Fibroblast of lung (primary cell): ENCODE results near the gene MYORG. TPM values are rescaled to one million over a fixed set of nuclear protein-coding genes. Genes with fewer than 3 reads are reported as not detected.
"Not testable (repeated sequence)": the region's sequence is repeated elsewhere in the genome, so short reads cannot be mapped to it uniquely, and the experiment has no call there.

Experiments used
- DNase-seq, 2 donors: peaks; one replicate each; pipeline versions ENCODE4 v3.0.0 to v3.0.0-alpha.2; 2010; ENCODE audit warnings: low read depth in 2 of 2
- H2AFZ ChIP-seq: 2 replicates; pipeline ENCODE4 v1.5.1; 2012; ENCODE audit warnings: low read length, control low read depth, inconsistent platforms
- H3K27ac ChIP-seq: 2 replicates; pipeline ENCODE4 v1.5.1; 2011; ENCODE audit warnings: low read length, control low read depth; ENCODE audit not compliant: insufficient read depth
- H3K27me3 ChIP-seq: 2 replicates; pipeline ENCODE4 v1.5.1; 2011; ENCODE audit warnings: mild to moderate bottlenecking, low read length; ENCODE audit not compliant: control insufficient read depth, insufficient read depth
- H3K36me3 ChIP-seq: 2 replicates; pipeline ENCODE4 v1.5.1; 2011; ENCODE audit warnings: low read length; ENCODE audit not compliant: control insufficient read depth, insufficient read depth
- H3K4me1 ChIP-seq: 2 replicates; pipeline ENCODE4 v1.5.1; 2011; ENCODE audit warnings: low read length; ENCODE audit not compliant: control insufficient read depth, insufficient read depth; ENCODE audit errors: extremely low read depth
- H3K4me2 ChIP-seq: 2 replicates; pipeline ENCODE4 v1.5.1; 2011; ENCODE audit warnings: low read length, control low read depth; ENCODE audit not compliant: insufficient read depth; ENCODE audit errors: extremely low read depth
- H3K4me3 ChIP-seq, 4 experiments: fragments of 200-600 bp in 1 of 4; sonication (generic) in 1 of 4; replicated peaks in 1 of 4; 2 replicates each; pipeline ENCODE4 v1.5.1; 2011 to 2016; ENCODE audit warnings: low read length in 4 of 4, low read depth in 3 of 4, mild to moderate bottlenecking in 3 of 4, control low read depth in 2 of 4, inconsistent platforms in 1 of 4, mixed read lengths in 1 of 4; ENCODE audit not compliant: insufficient read depth in 1 of 4; ENCODE audit errors: control extremely low read depth in 1 of 4
- H3K79me2 ChIP-seq: 2 replicates; pipeline ENCODE4 v1.5.1; 2012; ENCODE audit warnings: mild to moderate bottlenecking, low read length, inconsistent platforms; ENCODE audit not compliant: control insufficient read depth, insufficient read depth
- H3K9ac ChIP-seq: 2 replicates; pipeline ENCODE4 v1.5.1; 2011; ENCODE audit warnings: mild to moderate bottlenecking, low read length, control low read depth; ENCODE audit not compliant: insufficient read depth
- H3K9me3 ChIP-seq: 2 replicates; pipeline ENCODE4 v1.5.1; 2012; ENCODE audit warnings: low read depth, low read length; ENCODE audit not compliant: control insufficient read depth, insufficient read depth
- H4K20me1 ChIP-seq: 2 replicates; pipeline ENCODE4 v1.5.1; 2011; ENCODE audit warnings: low read length; ENCODE audit not compliant: control insufficient read depth, insufficient read depth; ENCODE audit errors: extremely low read depth
- EZH2 ChIP-seq: IDR thresholded peaks from 2 replicates; pipeline ENCODE4 v1.5.1; 2012; ENCODE audit warnings: low read length, control low read depth, mild to moderate bottlenecking; ENCODE audit errors: missing control alignments
- polyA plus RNA-seq, 2 donors: library from polyadenylated mRNA; depleted of rRNA in 1 of 2; stranded (reverse) in 1 of 2; unstranded in 1 of 2; fragments of >200 nt; gene quantifications; 2 replicates each; pipeline ENCODE4 v1.2.1, GENCODE V29; 2011 to 2012; ENCODE audit warnings: missing spikeins in 1 of 2
- total RNA-seq: library from RNA; depleted of rRNA; stranded (reverse); fragments of >200 nt; gene quantifications from 2 replicates; pipeline ENCODE4 v1.2.1, GENCODE V29; 2014
- TF ChIP-seq, protein P1 (sequence below), 2 donors: IDR thresholded peaks in 1 of 2; conservative IDR thresholded peaks in 1 of 2; 1 replicate in 1 of 2; 2 replicates in 1 of 2; pipeline ENCODE4 v1.5.1; 2011 to 2012; ENCODE audit warnings: low read length in 2 of 2, control low read depth in 1 of 2, inconsistent platforms in 1 of 2, low read depth in 1 of 2, mild to moderate bottlenecking in 1 of 2

MYORG gene
- total and polyA plus RNA-seq, 2 donors (not counting 1 experiment from before 2014, with no cell fraction given), result 0.34 to 0.83 TPM

DNA sequence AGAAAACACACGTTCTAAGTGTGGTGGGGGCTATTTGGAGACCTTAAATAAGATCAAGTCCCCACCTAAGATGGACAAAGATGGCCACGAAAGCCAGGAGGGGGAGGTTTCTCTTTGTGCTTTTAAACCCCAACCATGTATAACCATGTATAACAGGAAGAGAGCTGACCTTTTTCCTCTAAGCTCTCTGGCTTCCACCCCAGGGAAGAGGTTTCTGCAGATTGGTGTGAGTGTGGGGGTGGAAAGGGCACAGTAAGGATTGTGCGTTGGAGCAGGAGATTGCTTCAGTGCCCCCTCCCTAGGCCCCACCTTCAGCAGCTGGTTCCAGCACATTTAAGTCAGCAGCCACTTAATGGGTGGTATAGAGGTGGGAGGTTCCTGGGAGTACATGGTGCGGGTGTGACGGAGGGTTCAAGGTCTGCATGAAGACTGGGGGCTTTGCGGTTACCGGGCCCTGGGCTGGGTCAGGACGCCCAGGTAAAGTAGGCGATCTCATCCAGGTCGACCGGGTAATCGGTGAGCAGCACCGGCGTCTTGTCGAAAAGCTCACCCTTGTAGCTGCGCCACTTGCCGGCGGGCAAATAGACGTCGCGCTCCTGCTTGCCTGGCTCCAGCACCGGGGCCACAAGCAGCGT is 6.2 kb downstream of the MYORG start:
- no peaks in the 10 kb centered on the region for H3K36me3 ChIP-seq
- no peak overlapping the region for H3K27ac ChIP-seq
- no peaks in the 10 kb centered on the region for H4K20me1 ChIP-seq
- no peak overlapping the region for H2AFZ ChIP-seq
- TF ChIP-seq EZH2, result no peak
- TF ChIP-seq, protein P1, sequence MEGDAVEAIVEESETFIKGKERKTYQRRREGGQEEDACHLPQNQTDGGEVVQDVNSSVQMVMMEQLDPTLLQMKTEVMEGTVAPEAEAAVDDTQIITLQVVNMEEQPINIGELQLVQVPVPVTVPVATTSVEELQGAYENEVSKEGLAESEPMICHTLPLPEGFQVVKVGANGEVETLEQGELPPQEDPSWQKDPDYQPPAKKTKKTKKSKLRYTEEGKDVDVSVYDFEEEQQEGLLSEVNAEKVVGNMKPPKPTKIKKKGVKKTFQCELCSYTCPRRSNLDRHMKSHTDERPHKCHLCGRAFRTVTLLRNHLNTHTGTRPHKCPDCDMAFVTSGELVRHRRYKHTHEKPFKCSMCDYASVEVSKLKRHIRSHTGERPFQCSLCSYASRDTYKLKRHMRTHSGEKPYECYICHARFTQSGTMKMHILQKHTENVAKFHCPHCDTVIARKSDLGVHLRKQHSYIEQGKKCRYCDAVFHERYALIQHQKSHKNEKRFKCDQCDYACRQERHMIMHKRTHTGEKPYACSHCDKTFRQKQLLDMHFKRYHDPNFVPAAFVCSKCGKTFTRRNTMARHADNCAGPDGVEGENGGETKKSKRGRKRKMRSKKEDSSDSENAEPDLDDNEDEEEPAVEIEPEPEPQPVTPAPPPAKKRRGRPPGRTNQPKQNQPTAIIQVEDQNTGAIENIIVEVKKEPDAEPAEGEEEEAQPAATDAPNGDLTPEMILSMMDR (conservative IDR thresholded peaks at IDR 0.05 in 1 of 2, IDR thresholded peaks at IDR 0.05 in 1 of 2; ENCODE audit: low read depth in 1 of 2, low read length in 2 of 2), result no peak
- H3K4me2 ChIP-seq, result no peak overlapping the region
- no peak overlapping the region for H3K4me3 ChIP-seq
- peaks cover 17% of the 10 kb centered on the region for H3K27me3 ChIP-seq
- no peaks in the 10 kb centered on the region for H3K79me2 ChIP-seq
- no peaks in the 10 kb centered on the region for H3K9me3 ChIP-seq
- H3K4me1 ChIP-seq, result no peaks in the 10 kb centered on the region
- DNase-seq, result no peak
- H3K9ac ChIP-seq, result no peak overlapping the region

- no peak for DNase-seq
- Histone ChIP-seq H3K79me2 (no peaks in the 10 kb centered on the region), H3K4me3 (no peak overlapping the region), H4K20me1 (no peaks in the 10 kb centered on the region), H3K36me3 (no peaks in the 10 kb centered on the region), H3K4me2 (no peak overlapping the region), H3K9me3 (no peaks in the 10 kb centered on the region), H2AFZ (no peak overlapping the region), H3K27me3 (peaks cover 13% of the 10 kb centered on the region), H3K9ac (no peak overlapping the region), H3K27ac (no peak overlapping the region), H3K4me1 (no peaks in the 10 kb centered on the region)
- TF ChIP-seq EZH2, result no peak
- TF ChIP-seq, protein P1 (conservative IDR thresholded peaks at IDR 0.05 in 1 of 2, IDR thresholded peaks at IDR 0.05 in 1 of 2; ENCODE audit: low read depth in 1 of 2, low read length in 2 of 2), result no peak
These were observed 7.1 kb downstream of the MYORG start for GRCh38 chr9:34369636-34370035.

DNA sequence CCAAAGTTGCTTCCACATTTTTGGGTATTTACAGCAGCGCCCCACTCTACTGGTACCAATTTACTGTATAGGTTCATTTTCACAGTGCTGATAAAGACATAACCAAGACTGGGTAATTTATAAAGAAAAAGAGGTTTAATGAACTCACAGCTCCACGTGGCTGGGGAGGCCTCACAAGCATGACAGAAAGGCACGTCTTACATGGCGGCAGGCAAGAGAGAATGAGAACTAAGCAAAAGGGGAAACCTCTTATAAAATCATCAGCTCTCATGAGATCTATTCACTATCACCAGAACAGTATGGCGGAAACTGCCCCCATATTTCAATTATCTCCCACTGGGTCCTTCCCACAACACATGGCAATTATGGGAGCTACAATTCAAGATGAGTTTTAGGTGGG is 7.9 kb downstream of the MYORG start:
- not testable (repeated sequence) for H3K4me3 ChIP-seq, H3K9ac ChIP-seq, H3K36me3 ChIP-seq, H3K27ac ChIP-seq, DNase-seq, H3K9me3 ChIP-seq, H4K20me1 ChIP-seq, H3K79me2 ChIP-seq, H2AFZ ChIP-seq, H3K4me1 ChIP-seq, H3K4me2 ChIP-seq
- peaks cover 13% of the 10 kb centered on the region for H3K27me3 ChIP-seq

GRCh38 chr9:34367751-34368410 is 8.8 kb downstream of the MYORG start:
- H3K9me3 ChIP-seq, H3K36me3 ChIP-seq, H3K27ac ChIP-seq, H4K20me1 ChIP-seq, H3K79me2 ChIP-seq, DNase-seq, H3K4me1 ChIP-seq, H3K4me2 ChIP-seq, H2AFZ ChIP-seq, H3K4me3 ChIP-seq, H3K9ac ChIP-seq: not testable (repeated sequence)
- peaks cover 13% of the 10 kb centered on the region for H3K27me3 ChIP-seq
